Activated CD4-positive, CD25-positive, alpha-beta regulatory T cell treated with anti-CD3 and anti-CD28 coated beads, Interleukin-2, amount 50 U/mL, for 16 hours (primary cell): ENCODE measurements around the gene TMEM232.
"Not testable (repeated sequence)": the region's sequence is repeated elsewhere in the genome, so short reads cannot be mapped to it uniquely, and the experiment has no call there.

Source experiments
- DNase-seq: peaks from one replicate; pipeline ENCODE4 v3.0.0-alpha.2; 2020; ENCODE audit warnings: low read depth, low spot score

TMEM232 gene

DNA sequence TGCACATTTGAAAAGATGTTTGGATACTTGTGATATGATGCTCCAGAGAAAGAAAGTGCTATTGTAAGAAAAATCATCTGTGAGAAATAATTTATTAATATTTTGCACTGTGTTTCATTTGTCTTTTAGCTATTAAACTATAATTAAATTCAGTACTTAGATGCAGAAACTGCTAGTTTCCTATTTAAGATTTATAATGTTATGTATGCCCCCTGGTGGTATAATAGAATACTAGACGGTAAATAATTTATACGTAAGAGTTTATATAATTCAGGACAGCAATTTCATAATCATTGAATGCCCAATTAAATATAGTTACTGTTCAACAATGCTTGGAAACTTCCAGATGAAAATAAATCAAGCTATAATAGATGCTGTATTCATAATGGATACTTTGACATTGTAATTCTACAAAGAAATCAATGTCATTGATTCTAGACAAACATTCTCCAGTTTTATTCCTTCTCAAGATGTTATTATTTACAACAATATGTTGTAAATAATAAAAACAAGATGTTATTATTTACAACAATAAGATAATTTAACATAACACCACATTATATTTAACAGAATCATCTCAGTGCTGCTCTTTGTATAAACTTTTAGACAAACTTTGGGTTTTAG, 101.0 kb downstream of the TMEM232 start:
- DNase-seq: no peak

GRCh38 chr5:110623874-110624273, 102.6 kb downstream of the TMEM232 start:
- no peak for DNase-seq

DNA sequence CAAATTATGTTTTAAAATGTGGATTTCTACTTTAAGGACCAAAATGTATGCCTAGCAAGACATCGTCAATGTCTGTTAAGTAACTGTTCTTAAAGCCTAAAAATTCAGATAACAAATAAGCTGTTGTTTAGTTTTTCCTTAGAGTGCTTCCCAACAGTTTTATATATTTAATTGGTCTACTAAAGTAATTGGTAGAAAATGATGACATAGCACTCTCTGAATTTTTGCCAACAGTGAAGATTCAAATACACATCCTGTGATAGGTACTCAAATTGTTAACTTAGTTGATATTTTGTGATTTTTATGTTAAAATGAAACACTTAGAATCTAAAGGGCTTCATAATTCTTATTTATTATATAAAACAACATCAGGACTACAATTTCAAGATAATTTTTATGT, 107.5 kb downstream of the TMEM232 start:
- no peak for DNase-seq

DNA sequence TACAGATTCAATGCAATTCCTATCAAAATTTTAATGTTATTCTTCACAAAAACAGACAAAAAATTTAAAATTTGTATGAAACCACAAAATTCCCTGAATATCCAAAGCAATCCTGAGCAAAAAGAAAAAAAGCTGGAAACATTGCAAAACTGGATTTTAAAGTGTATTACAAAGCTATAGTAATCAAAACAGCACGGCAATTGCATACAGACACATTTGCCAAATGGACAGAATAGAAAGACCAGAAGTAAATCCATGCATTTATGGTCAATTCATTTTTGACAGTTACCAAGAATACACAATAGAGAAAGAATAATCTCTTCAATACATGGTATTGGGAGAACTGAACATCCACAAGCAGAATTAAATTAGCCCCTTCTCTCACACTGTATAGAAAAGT, 110.5 kb downstream of the TMEM232 start:
- DNase-seq: no peak

DNA sequence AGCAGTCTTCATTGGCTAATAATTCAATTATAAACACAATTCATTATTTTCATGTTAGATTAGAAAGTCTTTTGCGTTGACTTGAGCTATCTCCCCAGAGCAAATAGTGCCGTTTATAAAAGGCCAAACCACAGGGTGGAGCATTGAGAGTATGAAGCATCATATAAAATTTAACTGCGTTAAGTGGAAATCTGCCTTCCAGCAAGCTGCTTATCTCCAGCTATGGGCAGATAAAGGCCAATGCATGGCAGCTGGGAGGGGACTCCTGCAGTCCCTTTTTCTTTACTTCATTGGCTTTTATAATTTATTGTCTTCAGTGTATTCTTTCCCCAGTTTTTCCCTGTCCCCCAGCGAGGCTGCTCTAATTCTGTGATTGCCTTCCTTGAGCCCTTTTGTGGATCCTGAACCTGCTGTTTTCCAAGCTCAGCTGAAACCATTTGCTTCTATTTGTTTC, 113.7 kb downstream of the TMEM232 start:
- DNase-seq: no peak

DNA sequence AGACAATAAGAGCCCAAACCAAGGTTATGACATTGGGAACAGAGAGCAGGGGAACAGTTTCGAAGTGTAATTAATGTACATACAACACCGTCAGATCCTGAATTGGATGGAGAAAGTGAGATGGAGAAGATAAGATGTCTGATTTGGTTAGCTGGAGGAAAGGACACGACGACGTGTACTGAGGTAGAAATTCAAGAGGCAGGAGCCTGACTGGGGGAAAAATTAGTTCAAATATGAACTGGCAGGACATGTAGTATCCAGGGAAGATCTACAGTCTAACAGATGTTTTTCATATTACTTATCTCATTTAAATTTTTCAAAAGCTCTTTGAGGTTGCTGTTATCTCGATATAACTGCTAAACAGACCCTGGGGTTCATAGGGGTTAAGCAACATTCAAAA, 114.7 kb downstream of the TMEM232 start:
- no peak for DNase-seq

DNA sequence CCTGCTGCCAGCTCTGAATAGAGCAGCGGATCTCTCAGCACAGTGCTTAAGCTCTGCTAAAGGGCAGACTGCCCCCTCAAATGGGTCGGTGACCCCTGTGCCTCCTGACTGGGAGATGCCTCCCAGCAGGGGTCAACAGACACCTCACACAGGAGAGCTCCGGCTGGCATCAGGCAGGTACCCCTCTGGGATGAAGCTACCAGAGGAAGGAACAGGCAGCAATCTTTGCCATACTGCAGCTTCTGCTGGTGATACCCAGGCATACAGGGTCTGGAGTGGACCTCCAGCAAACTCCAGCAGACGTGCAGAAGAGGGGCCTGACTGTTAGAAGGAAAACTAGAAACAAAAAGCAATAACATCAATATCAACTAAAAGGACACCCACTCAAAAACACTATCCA, 131.6 kb downstream of the TMEM232 start:
- no peak for DNase-seq

- DNase-seq: no peak
Observed at GRCh38 chr5:110590187-110590586, 136.3 kb downstream of the TMEM232 start.

DNA sequence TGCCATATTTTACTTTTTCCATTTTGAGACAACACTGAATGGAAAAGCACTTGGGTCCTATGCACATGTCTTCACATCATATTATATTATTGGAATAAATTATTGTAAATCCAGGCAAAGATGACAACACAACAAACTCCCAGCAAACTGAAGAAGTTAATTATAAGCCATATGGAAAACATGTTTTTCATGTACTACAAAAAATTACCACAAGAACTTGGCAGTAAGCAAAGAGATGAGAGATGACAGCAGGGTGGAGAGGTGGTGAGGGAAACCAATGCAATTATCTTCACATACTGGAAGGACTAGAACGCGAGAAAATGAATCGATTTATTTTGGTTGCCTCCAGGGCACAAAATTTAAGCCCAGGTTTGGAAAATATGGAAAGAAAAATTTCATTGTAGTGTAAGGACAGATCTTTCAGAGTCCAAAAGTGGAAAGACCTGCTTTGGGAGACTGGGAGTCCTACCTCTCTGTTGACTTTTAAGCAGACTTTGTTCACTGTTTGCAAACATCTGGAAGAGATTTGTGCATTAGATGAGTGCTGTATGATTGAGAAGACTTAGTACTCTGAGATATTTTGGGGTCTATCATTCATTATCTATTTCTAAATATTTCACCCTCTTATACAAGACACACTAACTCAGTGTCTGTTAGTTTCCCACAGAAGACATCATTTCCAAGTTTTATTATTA, 138.0 kb downstream of the TMEM232 start:
- no peak for DNase-seq

DNA sequence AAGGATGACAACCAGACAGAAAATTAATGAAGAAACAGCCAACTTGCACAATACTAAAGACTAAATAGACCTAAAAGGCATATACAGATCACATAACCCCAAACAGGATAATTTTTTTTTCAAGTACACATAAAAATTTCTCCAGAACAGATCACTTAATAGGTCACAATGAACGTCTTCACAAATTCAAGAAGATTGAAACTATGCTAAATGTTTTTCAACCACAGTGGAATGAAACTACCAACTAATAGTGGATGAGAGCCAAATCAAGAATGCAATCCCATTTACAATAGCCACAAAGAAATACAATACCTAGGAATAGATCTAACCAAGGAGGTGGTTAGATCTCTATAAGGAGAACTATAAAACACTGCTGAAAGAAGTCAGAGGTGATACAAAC, 145.8 kb downstream of the TMEM232 start:
- DNase-seq: no peak

DNA sequence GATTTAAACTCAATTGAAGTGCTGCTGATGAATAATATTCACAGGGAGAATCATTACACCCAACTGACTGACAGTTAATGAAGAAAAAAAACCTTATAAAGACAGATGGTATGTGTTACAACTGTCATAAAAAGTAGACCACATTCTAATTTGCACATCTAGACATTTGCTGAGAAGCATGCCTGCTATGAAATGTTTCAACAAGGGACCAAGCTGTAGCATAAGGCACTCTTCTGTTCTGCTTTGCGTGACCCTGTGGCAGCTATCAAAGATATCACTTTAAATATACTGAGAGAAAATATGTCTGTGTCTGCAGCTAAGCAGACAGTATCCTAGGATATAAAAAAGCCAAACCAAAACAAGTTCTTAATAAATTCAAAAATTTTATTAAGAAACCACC, 153.7 kb downstream of the TMEM232 start:
- DNase-seq: no peak

DNA sequence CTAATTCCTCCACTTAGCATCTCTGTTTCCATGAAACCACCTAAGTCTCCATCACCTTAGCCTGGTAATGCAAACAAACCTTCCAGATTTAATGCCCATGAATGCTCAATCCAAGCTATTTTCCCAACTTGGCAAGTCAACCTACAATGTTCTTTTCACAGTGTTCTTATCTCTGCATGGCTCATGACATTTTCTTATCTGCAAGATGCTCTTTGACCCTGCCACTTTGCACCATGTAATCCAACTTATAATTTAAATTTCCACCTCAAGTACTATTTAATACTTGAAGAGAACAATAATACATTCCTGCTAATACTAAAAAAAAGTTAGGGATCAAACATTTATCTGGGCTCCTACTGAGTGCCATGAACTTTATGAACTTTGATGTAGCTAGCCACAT, 164.3 kb downstream of the TMEM232 start:
- no peak for DNase-seq

DNA sequence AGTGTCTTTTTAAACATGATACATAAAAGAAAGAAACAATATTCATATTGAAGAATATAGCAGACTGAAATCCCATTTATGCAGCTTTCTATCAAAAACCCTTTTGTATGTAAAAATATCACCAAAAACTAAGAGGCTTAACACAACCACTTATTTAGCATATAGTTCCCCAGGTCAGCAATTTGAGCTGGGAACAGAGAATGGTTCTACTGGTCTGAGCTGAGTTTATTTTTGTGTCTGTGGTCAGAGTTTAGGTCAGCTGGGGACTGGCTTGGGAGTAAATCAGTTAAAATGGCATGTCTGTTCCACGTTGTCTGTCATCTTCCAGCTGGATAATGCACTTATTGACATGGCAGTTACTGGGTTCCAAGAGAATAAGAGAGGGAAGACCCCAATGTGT, 165.0 kb downstream of the TMEM232 start:
- no peak for DNase-seq

GRCh38 chr5:110549301-110549700, 177.2 kb downstream of the TMEM232 start:
- DNase-seq: no peak

DNA sequence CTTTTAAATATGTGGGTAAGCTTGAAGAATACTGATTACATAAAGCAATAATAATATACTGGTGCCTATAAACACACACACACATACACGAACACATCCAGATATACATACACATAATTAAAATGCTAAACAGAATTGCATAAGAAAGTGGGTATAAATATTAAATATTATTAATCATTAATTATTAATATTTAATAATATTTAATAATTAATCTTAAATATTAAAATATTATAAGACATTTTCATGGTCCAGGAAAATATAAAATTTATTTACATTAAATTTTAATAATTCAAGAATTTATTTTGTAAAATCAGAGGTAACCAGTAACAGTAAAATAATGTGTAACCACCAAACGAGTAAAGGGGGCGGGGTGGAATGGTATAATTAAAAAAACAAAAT, 178.3 kb downstream of the TMEM232 start:
- no peak for DNase-seq

DNA sequence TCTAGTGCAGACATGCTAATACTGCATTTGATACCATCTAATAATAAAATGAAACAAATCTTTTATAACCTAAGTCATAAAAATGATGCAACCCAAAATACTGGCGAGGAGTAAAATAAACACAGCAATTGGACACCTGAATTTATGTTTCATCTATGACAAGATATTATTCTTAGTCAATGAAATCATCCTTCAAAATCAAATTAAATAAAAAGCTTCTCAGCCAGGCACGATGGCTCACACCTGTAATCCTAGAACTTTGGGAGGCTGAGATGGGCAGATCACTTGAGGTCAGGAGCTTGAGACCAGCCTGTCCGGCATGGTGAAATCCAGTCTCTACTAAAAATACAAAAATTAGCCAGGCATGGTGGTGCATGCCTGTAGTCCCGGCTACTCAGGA, 179.0 kb downstream of the TMEM232 start:
- no peak for DNase-seq

DNA sequence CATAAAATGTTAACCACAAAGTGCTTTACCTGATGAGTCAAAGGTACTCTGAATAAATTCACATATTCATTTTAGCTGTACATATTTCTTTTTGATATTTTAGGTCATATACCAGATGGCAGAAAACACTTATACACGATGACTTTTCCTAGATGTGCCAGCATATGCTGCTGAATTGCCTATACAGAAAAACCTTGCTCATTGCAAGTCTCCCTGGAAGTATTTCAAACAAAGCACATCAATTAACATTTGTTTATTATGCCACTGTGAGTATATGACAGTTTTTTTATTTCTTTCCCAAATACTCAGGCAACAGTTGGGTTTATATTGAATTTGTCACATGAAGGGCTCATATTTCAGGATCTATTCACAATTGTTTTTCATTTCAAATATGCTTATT, 180.8 kb downstream of the TMEM232 start:
- DNase-seq: no peak

DNA sequence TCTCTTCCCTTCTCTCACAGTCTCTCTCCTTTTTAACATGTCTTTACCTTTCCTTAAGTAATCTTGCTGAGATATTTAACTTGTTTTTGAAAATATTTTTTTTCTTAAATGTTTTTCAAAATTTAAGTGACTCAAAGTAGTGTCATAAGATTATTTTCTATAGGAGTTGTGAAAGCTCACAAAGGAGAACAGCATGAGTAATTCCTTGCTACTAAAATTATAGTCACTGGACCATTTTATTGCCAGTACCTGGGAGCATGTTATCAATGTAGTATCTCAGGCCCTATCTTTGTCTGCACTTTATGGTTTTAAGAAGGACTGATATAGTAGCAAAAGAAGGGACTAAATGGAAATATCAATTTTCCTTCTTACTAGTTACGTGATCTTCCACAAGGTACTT, 181.9 kb downstream of the TMEM232 start:
- no peak for DNase-seq

GRCh38 chr5:110542949-110543348, 183.5 kb downstream of the TMEM232 start:
- DNase-seq: no peak

DNA sequence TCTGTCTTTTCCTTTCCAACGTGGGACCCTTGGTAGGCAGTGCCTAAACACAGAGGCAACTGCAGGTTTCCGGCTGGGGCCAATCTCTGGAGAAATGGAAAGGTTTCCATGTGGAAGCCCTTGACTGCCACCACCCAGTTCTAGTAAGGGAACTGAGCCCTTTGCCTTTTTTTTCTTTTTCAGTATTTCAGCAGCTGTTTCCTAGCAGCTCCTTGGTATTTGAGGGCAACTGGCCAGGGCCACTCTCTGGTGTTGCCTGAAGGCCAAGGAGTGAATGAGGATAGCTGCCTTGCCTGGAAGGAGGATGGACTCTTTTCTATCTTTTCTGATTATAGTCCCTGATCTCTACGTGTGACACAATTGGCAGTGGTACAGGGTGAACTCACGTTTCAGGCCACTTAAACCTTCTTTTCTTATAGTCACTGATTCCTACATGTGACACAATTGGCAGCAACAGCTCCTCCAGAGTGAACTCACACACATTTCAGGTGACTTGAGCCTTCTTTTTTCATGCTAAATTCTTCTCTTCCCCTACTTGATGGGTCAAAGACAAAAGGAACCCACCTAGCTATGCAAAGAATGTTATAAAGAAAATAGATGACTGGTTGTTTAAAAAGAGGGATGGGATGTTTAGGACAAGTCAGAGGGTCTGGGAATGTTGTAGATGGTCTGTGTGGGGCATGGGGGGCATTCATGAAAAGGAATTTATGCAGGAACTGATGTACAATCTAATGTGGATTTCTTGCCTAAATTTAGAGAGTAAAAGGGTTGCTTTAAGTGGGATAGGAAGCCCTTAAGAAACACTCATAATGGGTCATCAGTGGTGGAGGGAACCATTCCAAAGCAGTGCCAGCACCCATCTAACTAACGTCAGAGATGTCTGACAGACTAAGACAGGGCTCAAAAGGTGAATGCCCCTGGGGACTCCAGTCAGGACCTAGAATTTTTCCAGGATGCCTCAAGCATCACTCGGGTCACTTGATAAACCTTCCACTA, 190.1 kb downstream of the TMEM232 start:
- DNase-seq: no peak

DNA sequence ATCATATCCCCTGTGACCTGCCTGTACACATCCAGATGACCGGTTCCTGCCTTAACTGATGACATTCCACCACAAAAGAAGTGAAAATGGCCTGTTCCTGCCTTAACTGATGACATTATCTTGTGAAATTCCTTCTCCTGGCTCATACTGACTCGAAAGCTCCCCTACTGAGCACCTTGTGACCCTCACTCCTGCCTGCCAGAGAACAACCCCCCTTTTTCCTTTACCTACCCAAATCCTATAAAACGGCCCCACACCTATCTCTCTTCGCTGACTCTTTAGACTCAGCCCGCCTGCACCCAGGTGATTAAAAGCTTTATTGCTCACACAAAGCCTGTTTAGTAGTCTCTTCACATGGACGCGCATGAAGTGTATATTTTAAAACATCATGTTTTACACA, 191.3 kb downstream of the TMEM232 start:
- not testable (repeated sequence) for DNase-seq

GRCh38 chr5:110525762-110526161, 200.7 kb downstream of the TMEM232 start:
- DNase-seq: no peak
